ENCODE results near the gene ANKRD55.
"Not testable (repeated sequence)": the region's sequence is repeated elsewhere in the genome, so short reads cannot be mapped to it uniquely, and the experiment has no call there.

Gene ANKRD55

GRCh38 chr5:56257010-56257409, 23.9 kb upstream of the ANKRD55 start:
- in situ Hi-C loops (cut with MboI; ENCODE audit: low sequenced_read_pairs): loop anchor here (25.0 kb wide), 2 partner anchors 880 to 1005 kb away; no protein-coding TSS in a partner anchor

GRCh38 chr5:56255502-56255901, 22.4 kb upstream of the ANKRD55 start:
- in situ Hi-C loops (cut with MboI; ENCODE audit: low sequenced_read_pairs): loop anchor here (25.0 kb wide), 2 partner anchors 882 to 1007 kb away; no protein-coding TSS in a partner anchor

- in situ Hi-C loops (cut with MboI; ENCODE audit: low sequenced_read_pairs): loop anchor here (25.0 kb wide), 2 partner anchors 883 to 1008 kb away; no protein-coding TSS in a partner anchor
Measured at GRCh38 chr5:56253924-56254323, 20.8 kb upstream of the ANKRD55 start.

DNA sequence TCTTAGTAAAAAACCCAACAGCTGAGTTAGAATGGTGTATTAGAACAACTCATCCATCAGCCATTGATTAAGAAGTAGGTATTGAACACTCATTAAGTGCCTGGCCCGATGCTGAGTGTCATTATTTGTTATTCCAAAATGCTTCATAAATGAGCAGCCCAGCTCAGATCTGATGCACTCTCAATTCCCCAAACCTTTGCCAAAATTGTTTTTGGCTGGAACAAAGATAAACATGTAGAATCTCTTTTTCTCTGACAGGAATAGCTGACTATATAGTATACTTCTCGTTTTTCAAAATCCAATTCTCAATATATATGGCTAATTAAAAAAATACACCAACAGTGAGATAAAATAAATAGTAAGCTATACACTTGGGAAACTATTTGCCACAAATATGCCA, 20.0 kb upstream of the ANKRD55 start:
- in situ Hi-C loops (cut with MboI; ENCODE audit: low sequenced_read_pairs): loop anchor here (25.0 kb wide), 2 partner anchors 884 to 1009 kb away; no protein-coding TSS in a partner anchor

DNA sequence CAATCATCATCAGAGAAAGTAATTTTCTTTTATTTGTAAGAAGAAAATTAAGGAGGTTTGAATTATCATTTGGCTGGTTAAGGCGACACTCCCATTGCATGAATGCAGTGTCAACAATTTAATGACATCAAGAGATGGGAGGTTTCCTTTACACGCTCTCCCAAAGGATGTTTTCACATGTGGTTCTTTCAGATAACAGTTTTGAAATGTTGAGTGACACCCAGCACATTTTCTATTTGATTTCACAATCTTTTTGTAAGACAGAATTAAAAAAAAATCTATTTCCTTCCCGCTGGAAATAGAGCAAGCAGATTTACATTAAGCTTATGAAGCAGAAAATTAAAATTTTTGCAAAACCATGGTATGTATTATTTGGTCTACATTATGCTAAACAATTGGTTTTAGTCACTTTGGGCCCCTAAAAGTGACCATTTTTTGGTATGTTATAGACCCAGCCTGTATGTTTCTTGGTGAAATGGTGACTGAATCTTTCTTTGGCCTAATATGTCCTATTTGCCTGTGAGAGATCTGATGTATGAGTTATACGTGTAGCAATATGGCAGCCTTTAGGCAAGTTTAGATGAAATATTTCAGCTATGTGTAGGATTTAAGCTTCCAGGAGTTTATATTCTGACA, 18.9 kb upstream of the ANKRD55 start:
- in situ Hi-C loops (cut with MboI; ENCODE audit: low sequenced_read_pairs): loop anchor here (25.0 kb wide), 2 partner anchors 885 to 1010 kb away; no protein-coding TSS in a partner anchor

GRCh38 chr5:56251440-56251839, 18.3 kb upstream of the ANKRD55 start:
- in situ Hi-C loops (cut with MboI; ENCODE audit: low sequenced_read_pairs): loop anchor here (25.0 kb wide), 2 partner anchors 886 to 1011 kb away; no protein-coding TSS in a partner anchor

GRCh38 chr5:56250011-56250410, 16.9 kb upstream of the ANKRD55 start:
- in situ Hi-C loops (cut with MboI; ENCODE audit: low sequenced_read_pairs): loop anchor here (25.0 kb wide), 2 partner anchors 887 to 1012 kb away; no protein-coding TSS in a partner anchor

- in situ Hi-C loops (cut with MboI; ENCODE audit: low sequenced_read_pairs): not testable (repeated sequence)
Measured at GRCh38 chr5:56249085-56249484, 16.0 kb upstream of the ANKRD55 start.

DNA sequence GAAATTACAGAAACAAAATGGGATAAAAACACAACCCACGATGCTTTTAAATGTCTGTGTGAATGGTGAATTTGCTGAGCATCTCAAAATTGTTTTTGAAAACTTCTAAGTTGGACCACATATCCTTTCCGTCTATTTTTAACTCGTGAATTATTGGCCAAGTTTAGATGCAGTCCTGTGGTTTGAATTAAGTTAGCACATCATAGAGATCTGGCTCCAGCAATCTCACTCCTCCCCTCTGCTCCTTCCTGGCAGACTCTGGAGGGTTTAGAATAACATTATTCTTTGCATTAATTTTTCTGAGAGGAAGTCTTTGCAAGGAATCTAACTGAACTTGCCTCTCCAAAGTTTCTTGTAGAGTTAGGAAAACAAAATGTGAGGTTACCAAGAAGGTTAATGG, 14.5 kb upstream of the ANKRD55 start:
- in situ Hi-C loops (cut with MboI; ENCODE audit: low sequenced_read_pairs): no loop called here

DNA sequence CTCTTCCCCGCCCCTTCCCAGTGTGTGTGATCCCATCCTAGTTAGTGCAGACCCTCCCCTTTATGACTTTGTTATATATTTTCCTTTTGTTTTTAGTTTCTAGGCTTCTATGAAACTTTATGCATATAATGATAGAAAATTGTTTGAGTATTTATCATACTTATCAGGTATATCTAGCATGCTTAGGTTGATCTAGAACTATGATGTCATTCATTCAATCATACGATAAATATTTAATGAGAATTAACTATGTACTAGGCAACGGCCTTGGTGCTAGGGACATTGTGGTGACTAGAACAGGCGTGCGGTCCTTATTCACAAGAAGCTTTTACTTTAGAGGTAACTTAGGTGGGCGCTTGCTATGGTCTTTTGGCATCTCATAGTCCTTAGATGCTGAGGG, 13.6 kb upstream of the ANKRD55 start:
- in situ Hi-C loops (cut with MboI; ENCODE audit: low sequenced_read_pairs): no loop called here

- in situ Hi-C loops (cut with MboI; ENCODE audit: low sequenced_read_pairs): no loop called here
Measured at GRCh38 chr5:56245481-56245880, 12.4 kb upstream of the ANKRD55 start.

- in situ Hi-C loops (cut with MboI; ENCODE audit: low sequenced_read_pairs): no loop called here
Measured at GRCh38 chr5:56244627-56245026, 11.5 kb upstream of the ANKRD55 start.

GRCh38 chr5:56242271-56242670, 9.1 kb upstream of the ANKRD55 start:
- in situ Hi-C loops (cut with MboI; ENCODE audit: low sequenced_read_pairs): not testable (repeated sequence)

- in situ Hi-C loops (cut with MboI; ENCODE audit: low sequenced_read_pairs): no loop called here
Measured at GRCh38 chr5:56232538-56232937, 592 bp downstream of the ANKRD55 start.

DNA sequence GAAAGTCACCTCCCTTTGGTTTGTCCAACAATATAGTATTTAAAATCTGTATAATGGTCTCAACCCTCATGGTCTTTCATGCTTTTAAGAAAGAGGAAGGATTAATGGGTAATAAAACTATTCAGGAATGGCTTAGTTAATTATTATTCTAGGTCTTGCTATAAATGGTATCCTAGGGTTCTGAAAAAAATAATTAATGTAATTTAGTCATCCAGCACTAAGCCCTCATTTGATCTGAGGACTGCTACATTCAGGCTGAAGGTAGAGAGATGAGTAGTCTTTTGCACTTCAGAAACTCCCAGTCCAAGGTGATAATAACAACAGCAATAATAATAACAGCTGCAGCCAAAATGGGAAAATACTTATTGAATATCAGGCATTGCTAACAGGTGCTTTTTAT, 2.6 kb downstream of the ANKRD55 start:
- in situ Hi-C loops (cut with MboI; ENCODE audit: low sequenced_read_pairs): no loop called here

DNA sequence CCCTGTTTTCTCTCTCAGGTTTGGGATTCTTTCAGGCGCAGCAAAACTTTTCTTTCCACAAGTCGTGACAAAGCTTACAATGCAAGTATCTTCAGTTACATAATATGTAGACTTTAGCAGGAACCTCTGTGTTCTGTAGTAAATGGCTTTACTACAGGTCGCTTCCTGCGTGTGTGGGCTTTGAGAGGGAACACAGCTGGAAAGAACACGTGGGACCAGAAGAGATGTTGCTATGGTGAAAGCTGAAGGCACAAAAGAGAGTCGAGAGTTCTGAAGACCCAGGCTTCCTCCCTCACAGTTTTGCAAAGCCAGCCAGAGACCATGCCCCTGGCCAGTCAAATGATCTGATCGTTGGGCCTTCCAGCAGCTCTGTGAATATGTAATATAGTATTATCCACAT, 4.0 kb downstream of the ANKRD55 start:
- in situ Hi-C loops (cut with MboI; ENCODE audit: low sequenced_read_pairs): no loop called here

DNA sequence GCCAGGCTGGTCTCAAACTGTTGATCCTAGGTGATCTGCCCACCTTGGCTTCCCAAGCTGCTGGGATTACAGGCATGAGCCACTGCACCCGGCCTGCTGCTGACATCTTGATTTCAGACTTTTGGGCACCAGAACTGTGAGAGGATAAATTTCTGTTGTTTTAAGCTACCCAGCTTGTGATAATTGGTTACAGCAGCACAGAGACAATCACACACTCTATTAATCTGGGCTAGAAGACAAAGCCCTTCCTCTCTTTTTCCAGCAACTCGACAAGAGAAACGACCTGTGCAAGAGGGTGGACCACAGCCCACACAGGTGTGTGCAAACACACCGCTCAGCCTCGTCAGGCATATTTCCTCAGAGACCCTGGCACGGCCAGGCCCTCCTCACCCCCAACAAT, 4.5 kb downstream of the ANKRD55 start:
- in situ Hi-C loops (cut with MboI; ENCODE audit: low sequenced_read_pairs): no loop called here

DNA sequence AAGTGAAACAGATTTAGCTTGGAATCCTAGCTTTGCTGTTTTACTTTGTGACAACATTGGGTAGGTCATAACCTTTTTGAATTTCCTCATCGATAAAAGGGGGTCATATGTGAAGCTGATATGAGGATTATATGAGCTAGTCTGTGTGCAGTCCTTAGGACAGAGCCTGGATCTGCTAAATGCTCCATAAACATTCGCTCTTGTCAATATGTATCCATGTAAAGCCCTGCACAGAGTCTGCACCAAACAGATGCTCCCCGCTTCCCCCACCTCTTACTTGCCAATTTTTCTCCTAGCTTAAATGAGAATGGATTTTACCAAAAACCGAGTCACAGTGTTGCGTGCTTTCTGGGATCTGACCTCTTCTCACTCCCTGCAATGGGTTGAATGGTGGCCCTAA, 5.4 kb downstream of the ANKRD55 start:
- in situ Hi-C loops (cut with MboI; ENCODE audit: low sequenced_read_pairs): no loop called here

GRCh38 chr5:56223298-56223697, 9.8 kb downstream of the ANKRD55 start:
- in situ Hi-C loops (cut with MboI; ENCODE audit: low sequenced_read_pairs): not testable (repeated sequence)

GRCh38 chr5:56221601-56222000, 11.5 kb downstream of the ANKRD55 start:
- in situ Hi-C loops (cut with MboI; ENCODE audit: low sequenced_read_pairs): not testable (repeated sequence)

GRCh38 chr5:56215019-56215830, 17.9 kb downstream of the ANKRD55 start:
- in situ Hi-C loops (cut with MboI; ENCODE audit: low sequenced_read_pairs): no loop called here

All from HL-60/S4 (cell line).